AG10803 (cell line): ENCODE measurements around the gene BAIAP2L1.
A peak's percentile ranks its signal among the peaks of the same experiment; 100 is the strongest.

Experiments used
- DNase-seq: peaks from one replicate; pipeline ENCODE4 v3.0.0; 2010; ENCODE audit warnings: low read depth
- H3K4me3 ChIP-seq: 2 replicates; pipeline ENCODE4 v1.5.1; 2011; ENCODE audit warnings: mild to moderate bottlenecking, low read length, control low read depth
- CTCF ChIP-seq: conservative IDR thresholded peaks from 2 replicates; pipeline ENCODE4 v1.5.1; 2011; ENCODE audit warnings: mild to moderate bottlenecking, low read length, control low read depth, inconsistent platforms

BAIAP2L1 gene

GRCh38 chr7:98289333-98289875 lies 111.5 kb downstream of the BAIAP2L1 start:
- H3K4me3 ChIP-seq: no peak overlapping the region
- no peak for TF ChIP-seq CTCF
- DNase-seq: no peak

DNA sequence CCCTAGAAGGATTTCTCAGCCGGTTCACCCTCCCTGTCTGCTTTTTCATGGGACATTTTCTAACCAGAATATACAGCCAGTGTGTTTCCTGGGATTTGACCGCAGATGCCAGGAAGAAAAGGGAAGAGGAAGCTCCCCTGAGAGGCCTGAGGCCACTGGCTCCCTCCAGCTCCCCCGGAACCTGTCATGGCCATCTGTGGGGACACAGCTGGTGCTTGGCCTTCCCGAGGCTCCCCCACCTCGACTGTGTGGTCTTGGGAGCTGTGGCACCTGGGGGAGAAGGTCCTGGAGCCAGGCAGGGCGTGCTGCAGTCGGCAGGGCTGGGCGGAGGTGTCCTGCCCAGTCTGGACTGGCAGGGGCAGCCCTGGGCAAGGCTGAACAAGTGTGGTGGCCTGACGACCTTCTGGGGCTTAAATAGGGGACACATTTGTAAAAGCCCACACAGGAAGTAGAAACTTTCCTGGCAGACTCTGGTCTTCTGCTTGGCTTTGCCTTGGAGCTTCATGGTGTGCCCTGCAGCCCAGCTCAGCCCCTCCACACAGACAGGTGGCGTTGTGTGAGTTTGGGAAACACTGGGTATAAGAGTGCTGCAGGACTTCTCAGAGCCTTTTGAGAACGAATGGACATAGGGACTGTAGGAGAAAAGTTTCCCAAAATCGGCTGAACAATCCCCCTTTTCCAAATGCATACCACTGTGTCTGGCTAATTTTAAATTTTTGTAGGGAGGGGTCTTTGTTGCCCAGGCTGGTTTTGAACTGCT lies 112.6 kb downstream of the BAIAP2L1 start:
- H3K4me3 ChIP-seq: no peak overlapping the region
- TF ChIP-seq CTCF: no peak
- DNase-seq: no peak

DNA sequence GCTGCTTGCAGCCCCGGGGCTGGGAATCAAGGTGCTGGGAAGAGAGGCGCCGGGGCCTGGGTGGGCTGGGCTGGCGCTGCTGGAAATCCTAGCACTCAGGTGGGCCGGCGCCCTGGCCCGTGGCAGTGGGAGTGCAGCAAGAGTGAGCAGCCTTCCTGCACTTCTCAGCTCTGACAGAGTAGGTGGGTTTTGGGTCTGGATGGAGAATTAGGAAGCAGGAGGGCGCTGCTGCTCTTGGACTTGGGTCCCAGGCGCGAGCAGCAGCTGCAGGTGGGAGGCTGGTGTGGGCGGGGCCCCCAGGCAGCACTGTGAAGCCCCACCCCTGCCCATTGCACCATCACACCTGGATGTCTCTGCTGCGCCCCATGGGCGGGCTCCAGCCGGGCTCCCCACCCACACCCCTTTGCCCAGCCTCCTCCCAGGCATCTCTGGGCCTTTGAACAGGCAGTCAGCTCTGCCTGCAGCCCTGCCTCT lies 113.4 kb downstream of the BAIAP2L1 start:
- no peak for TF ChIP-seq CTCF
- DNase-seq: no peak
- no peak overlapping the region for H3K4me3 ChIP-seq

DNA sequence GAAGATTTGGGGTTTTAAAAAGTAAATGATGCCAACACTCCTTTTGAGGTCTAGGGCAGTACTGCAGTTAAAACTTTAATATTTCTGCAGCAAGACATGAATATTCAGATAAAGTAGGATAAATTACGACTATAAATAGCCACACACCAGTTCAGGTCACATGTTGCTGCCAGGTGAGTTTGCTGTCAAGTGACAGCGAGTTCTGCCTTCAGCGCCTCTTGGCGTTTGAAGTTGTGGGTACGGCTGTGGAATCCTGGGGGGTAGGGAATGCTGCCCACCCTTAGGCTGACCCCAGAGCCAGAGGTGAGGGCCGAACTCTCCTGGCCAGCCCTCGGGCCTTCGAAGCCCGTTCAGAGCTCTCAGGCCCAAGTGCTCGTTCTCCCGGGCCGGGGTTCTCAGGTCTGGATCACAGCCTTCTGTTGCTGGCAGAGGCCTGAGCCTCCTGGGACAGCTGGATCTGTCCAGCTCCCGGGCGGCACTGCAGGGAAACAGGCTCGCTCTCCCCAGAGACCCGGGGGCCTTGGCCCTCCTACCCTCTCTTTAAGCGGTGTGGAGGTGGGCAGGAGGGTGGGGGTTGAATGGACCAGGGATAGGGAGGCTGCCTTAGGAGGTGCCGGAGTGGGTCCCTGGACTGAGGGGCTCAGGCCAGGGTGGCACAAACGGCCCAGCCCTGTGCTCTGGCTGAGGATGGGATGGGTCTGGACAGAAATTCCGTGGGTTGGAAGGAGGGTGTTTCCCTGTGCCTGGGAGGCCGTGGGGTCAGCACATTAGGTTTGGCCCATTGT lies 114.0 kb downstream of the BAIAP2L1 start:
- H3K4me3 ChIP-seq: peak overlapping the region; percentile 93
- TF ChIP-seq CTCF: no peak

GRCh38 chr7:98286093-98286539 lies 114.8 kb downstream of the BAIAP2L1 start:
- peak; percentile 73 for DNase-seq
- TF ChIP-seq CTCF: no peak
- peak overlapping the region; percentile 93 for H3K4me3 ChIP-seq

More for the DNA sequence above, 114.0 kb downstream of the BAIAP2L1 start:
- no peak for DNase-seq

DNA sequence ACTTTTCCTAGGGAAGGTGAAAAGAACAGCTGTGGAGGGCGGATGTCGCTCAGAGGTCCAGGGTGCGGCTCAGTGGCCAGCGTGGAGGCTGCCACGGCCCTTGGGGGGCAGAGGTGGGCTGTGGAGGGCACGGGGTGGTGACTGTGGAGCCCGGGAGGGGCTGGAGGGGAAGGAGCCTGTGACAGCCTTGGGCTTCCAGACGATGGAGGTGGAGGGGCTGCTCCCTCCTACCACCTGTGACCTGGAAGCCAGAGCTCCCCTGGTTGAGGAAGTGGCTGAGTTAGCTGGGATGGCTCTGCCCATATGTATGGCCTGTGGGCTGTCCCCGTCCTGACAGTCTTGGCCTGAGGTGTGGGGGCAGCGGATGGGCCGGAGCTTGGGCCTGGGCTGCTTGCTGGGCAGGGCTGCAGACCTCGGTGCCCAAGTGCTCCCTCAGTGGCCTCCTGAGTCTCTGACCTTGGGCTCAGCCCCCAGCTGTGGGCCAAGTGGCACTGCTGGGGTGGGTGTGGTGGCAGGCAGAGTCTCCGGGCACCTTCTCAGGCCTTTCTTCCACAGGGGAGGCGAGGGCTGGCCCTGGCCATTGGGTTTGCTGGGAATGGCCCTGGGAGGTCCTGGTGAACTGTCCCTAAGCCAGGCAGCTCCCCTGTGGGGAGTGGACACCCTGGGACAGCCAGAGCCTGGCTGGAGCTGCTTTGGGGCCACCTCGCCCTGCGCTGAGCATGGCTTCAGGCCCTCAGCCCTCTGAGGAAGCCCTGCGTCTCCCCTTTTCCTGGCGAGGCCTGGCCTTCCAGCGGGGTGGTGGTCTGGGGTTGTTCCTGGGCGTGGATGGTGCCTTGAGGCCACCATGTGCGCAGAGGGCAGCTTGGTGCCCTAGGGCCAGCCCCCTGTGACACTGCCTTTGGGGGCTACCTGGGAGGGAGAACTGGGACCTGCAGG lies 115.5 kb downstream of the BAIAP2L1 start:
- TF ChIP-seq CTCF: no peak
- H3K4me3 ChIP-seq: peak overlapping the region; percentile 93
- no peak for DNase-seq
